ENCODE measurements around the gene TCP11X2.
A peak's percentile ranks its signal among the peaks of the same experiment; 100 is the strongest.
"Not testable (repeated sequence)": the region's sequence is repeated elsewhere in the genome, so short reads cannot be mapped to it uniquely, and the experiment has no call there.

The TCP11X2 gene

DNA sequence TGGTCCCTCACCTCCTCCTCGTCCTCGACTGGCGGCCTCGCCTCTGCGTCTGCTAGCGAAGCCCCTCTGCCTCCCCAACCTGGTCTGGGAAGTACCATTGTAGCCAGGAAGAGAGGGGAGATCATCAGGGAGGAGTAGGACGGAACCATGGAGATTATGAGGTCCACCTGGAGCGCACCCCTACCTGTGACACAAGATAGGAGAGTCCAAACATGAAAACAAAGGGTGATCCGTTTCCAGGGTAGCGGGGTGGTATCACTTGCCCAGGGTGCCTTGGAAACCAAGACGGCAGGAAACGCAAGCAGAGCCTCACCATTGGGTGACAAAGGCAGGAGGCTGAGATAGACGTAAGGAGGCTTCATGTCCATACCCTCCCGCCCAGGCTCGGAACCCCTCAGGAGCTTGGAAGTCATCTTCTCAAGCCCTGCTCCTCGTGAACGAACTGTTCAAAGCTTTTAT is at the start of gene TCP11X2:
Gene TCP11X2 (minus strand): TSS at position 51 of the 459 bp plus-strand sequence.
- not testable (repeated sequence) for H3K4me3 Mint-ChIP-seq, H3K27ac Mint-ChIP-seq, H3K4me1 Mint-ChIP-seq, H3K27me3 Mint-ChIP-seq, H3K9me3 Mint-ChIP-seq, H3K36me3 Mint-ChIP-seq

DNA sequence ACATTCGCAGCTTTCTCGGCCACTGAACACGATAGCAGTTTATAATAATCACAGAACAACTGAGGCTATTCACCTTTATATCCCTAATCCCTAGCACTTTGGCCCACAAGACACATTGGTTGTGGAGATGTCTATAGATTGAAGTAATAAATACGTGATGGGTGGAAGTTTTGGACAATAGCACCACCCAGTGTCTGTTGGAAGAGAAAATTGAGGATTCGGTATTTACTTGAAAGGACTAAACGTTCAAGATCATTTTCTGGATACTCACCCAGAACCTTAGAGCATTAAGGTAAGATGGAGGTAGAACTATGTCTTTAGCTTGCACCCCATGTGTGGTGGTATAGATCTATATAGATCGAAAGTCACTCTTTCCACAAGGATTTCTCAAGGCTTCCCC is 45.7 kb upstream of the TCP11X2 start:
- peaks cover 4% of the 10 kb centered on the region for H3K4me1 Mint-ChIP-seq
- no peaks in the 10 kb centered on the region for H3K9me3 Mint-ChIP-seq
- H3K27me3 Mint-ChIP-seq, result peaks cover 28% of the 10 kb centered on the region
- H3K27ac Mint-ChIP-seq, result no peak overlapping the region
- peak overlapping the region; percentile 34 for H3K4me3 Mint-ChIP-seq
- H3K36me3 Mint-ChIP-seq, result no peaks in the 10 kb centered on the region

DNA sequence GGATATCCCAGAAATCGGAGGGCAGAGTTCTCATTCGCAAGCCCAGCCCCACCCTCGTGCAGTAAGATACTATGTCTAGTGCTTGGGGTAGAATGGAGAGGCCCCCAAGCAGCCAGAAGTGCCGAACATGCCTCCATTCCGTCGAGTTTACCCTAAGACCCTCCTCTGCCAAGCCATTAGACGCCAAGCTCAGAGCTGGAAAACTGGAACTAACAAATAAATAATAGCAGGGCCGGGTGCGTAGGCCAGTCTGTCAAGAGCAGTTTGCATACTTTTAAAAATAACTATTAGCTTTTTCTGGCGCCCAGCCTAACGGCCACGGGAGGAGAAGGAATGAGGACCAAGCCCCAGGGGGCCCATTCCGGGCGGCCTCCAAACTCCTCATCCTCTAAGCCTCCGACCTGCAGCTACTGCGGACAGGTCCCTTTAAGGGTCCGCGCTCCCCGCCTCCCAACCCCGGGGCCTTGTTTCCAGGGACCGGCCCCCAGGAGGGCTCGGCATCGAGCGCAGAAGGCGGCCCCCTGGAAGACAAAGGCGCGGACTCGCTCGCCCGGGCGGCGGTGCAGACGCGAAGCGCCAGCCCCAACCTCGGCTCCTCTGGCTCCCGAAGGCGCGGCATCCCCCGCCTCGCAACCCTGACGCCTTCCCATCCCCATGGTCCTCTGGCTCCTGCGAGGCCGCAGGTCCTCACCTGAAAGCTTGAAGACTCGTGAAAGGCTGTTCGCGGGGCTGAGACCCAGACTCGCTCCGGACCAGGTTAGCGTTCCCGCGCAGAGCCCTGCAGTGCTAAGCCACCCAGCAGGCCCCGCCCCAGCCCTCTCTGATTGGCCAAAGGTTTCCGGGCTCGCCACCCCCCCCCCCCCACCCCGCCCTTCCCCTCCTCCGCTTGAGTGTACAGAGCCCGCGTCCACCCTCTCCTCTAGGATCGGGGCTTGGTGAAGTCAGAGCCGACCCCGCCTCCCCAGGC is 44.6 kb upstream of the TCP11X2 start, which contains the start of gene TMSB15A:
Gene TMSB15A (minus strand): TSS at position 765 of the 967 bp plus-strand sequence.
- no peaks in the 10 kb centered on the region for H3K36me3 Mint-ChIP-seq
- H3K9me3 Mint-ChIP-seq, result no peaks in the 10 kb centered on the region
- H3K4me3 Mint-ChIP-seq, result peak within 1 kb of the TSS; percentile 88
- H3K27me3 Mint-ChIP-seq, result peaks cover 28% of the 10 kb centered on the region
- H3K27ac Mint-ChIP-seq, result no peak within 1 kb of the TSS
- peaks cover 4% of the 10 kb centered on the region for H3K4me1 Mint-ChIP-seq

DNA sequence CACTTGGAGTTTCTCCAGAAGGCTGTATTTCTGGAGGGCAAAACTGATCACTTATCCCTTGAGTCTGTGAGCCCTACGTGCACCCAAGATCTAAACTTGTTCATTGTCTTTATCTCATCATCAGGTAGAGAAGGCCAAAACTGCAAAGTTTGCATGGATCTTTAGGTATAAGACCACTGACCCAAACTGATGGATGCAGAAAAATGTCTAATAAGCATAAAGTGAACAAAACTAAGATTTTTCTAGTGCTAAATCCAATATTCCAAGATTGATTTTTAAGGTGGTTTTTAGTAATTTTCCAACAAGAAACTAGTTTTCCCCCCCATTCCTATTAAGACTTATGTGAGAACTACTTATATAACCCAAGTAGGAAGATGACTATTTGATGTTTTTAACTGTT is 42.9 kb upstream of the TCP11X2 start:
- peaks cover 32% of the 10 kb centered on the region for H3K27me3 Mint-ChIP-seq
- no peaks in the 10 kb centered on the region for H3K9me3 Mint-ChIP-seq
- H3K4me3 Mint-ChIP-seq, result no peak overlapping the region
- H3K27ac Mint-ChIP-seq, result no peak overlapping the region
- peaks cover 4% of the 10 kb centered on the region for H3K4me1 Mint-ChIP-seq
- H3K36me3 Mint-ChIP-seq, result no peaks in the 10 kb centered on the region

DNA sequence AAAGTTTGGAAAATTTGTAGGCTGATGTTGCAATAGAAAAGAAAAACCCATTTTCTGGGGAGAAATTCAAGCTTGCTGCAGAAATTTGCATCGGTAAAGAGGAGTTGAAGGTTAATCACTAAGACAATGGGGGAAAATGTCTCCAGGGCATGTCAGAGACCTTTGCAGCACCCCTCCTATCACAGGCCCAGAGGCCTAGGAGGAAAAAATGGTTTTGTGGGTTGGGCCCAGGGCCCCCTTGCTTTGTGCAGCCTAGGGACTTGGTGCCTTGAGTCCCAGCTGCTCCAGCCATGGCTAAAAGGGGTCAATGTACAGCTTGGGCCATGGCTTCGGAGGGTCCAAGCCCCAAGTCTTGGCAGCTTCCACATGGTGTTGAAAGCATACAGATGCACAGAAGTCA is 27.1 kb upstream of the TCP11X2 start:
- Mint-ChIP-seq H3K4me1 (no peaks in the 10 kb centered on the region), H3K36me3 (no peaks in the 10 kb centered on the region), H3K27ac (no peak overlapping the region), H3K27me3 (no peaks in the 10 kb centered on the region), H3K9me3 (no peaks in the 10 kb centered on the region), H3K4me3 (no peak overlapping the region)

DNA sequence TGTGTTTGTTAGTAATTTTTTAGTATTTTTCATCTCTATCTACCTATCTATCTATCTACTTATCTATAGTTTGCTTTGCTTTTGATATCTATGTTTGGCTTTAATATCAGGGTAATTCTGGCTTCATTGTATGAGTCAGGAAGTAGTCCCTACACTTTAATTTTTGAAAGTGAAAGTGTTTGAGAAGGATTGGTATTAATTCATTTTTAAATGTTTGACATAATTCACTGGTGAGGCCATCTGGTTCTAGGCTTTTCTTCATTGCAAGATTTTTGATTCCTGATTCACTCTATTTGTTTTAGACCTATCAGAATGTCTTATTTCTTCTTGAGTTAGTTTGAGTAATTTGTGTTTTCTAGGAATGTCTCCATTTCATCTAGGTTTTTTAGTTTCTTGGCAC is 20.2 kb upstream of the TCP11X2 start:
- Mint-ChIP-seq H3K9me3 (no peaks in the 10 kb centered on the region), H3K36me3 (no peaks in the 10 kb centered on the region), H3K4me3 (no peak overlapping the region), H3K27me3 (no peaks in the 10 kb centered on the region), H3K27ac (no peak overlapping the region), H3K4me1 (no peaks in the 10 kb centered on the region)

DNA sequence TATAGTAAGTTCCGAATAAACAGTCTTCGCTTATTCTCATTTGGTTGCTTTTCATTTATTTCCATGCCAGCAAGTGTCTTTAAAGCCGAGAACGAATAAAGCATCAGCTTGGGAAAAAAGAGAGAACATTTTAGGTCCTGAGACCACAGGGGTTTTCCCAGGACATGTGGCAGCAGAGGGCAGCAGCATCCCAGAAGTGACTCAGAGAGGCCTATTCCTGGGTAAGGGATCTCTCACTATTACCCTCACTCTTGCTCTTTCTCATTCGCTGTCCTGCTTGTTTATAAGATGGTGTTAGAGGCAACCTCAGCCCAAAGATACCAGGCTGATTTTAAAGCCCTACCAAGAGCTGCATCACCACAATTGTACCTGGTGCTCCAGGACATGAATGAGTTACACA is 7.2 kb upstream of the TCP11X2 start:
- not testable (repeated sequence) for H3K9me3 Mint-ChIP-seq, H3K36me3 Mint-ChIP-seq, H3K27me3 Mint-ChIP-seq, H3K4me3 Mint-ChIP-seq, H3K27ac Mint-ChIP-seq, H3K4me1 Mint-ChIP-seq

DNA sequence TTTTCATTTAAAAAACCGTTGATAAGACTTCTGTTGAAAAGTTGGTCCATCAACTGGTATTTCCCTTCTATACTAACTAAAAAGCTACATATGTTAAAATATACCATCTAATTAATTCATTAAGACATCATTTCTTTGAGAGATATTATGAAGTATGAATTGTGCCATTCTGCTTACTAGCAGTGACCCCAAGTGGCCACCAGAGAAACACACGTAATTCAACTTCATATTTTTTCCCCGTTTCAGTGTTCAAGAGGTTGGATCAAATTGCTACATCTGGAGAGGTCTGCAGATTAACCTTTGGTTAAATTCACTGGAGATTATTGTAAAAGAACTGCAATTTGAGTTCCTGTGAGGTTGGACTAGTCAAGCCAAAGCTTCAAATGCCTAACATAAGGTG is 1.4 kb downstream of the TCP11X2 start:
- not testable (repeated sequence) for H3K4me3 Mint-ChIP-seq, H3K9me3 Mint-ChIP-seq, H3K36me3 Mint-ChIP-seq, H3K27me3 Mint-ChIP-seq, H3K4me1 Mint-ChIP-seq, H3K27ac Mint-ChIP-seq

DNA sequence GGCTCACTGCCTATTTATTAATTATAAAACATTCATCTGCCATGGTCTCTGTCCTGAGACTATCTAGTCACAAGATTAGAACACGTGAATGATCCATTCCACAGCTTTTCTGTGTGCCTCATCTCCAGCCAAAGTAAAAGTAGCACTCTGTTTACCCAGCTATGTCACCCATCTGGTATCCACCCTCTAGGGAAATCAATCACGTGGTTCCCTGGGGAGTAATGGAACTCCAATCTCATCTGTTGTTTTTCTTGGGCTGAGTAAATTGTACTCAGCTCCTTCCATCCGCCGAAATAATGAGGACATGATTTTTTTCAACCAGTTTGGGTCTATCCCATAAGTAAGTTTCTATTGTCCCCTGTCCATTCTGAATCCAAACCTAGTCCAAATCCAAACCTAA is 13.0 kb downstream of the TCP11X2 start:
- H3K27ac Mint-ChIP-seq, H3K9me3 Mint-ChIP-seq, H3K36me3 Mint-ChIP-seq, H3K27me3 Mint-ChIP-seq, H3K4me3 Mint-ChIP-seq, H3K4me1 Mint-ChIP-seq: not testable (repeated sequence)

DNA sequence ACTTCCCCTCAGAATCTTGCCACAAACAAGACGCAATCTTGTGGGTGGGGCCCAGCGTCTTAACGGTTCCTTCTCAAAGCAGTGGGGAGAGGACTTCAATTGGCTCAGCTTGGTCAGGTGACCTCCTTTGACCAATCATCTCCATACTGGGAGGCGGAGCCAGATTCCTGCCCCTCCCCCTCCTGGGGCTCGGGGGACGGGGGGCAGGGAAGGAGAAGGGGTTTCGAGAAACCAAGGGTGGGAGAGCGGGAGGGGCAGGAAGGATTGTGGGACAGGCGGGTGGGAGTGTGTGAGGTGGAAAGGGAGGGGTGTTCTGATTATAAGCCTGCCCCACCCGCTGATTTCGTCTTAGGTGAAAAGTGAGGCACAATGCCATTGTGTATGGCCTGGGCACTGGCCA is 31.7 kb downstream of the TCP11X2 start, which contains the start of gene NXF2B:
Gene NXF2B (minus strand): TSS at position 101 of the 400 bp plus-strand sequence. CDS start 59,972 bp downstream, outside the sequence.
- H3K4me1 Mint-ChIP-seq, H3K4me3 Mint-ChIP-seq, H3K36me3 Mint-ChIP-seq, H3K27ac Mint-ChIP-seq, H3K27me3 Mint-ChIP-seq, H3K9me3 Mint-ChIP-seq: not testable (repeated sequence)

DNA sequence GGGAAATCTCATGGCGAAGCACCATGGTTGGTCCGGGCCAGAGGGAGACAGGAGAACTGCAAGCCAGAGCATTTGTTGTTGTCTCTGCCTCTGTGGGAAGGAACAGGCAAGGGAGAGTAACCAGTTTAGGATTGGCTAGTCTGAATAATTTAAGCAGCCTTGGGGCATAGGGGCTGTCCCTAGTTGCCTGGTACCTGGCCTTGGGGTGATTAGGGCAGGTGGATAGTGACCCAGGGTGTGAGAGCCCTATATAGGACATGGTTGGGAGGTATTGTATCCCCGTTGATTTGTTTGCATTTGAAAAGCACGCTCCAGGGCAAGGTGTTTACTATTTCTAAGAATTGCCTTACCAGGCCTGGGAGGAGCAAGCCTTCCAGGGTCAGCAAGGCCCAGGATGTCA is 57.1 kb downstream of the TCP11X2 start:
- H3K9me3 Mint-ChIP-seq, H3K36me3 Mint-ChIP-seq, H3K27ac Mint-ChIP-seq, H3K27me3 Mint-ChIP-seq, H3K4me3 Mint-ChIP-seq, H3K4me1 Mint-ChIP-seq: not testable (repeated sequence)

Data from activated naive CD4-positive, alpha-beta T cell treated with anti-CD3 and anti-CD28 coated beads, Interleukin-2, amount 50 U/mL, for 24 hours (primary cell).